DND-41 (cell line): ENCODE measurements around the gene MYO1H.

Experiments
- CTCF ChIP-seq: IDR thresholded peaks from 2 replicates; pipeline ENCODE4 v1.5.1; 2012; ENCODE audit warnings: borderline replicate concordance, low read length, moderate library complexity, mild to moderate bottlenecking; ENCODE audit not compliant: poor library complexity, severe bottlenecking; ENCODE audit errors: extremely low read depth
- EZH2 ChIP-seq: IDR thresholded peaks from 3 replicates; pipeline ENCODE4 v1.6.1; 2012; ENCODE audit warnings: borderline replicate concordance, low read depth, mild to moderate bottlenecking, moderate library complexity, low read length, inconsistent platforms; ENCODE audit not compliant: severe bottlenecking

- no peak for TF ChIP-seq CTCF
- no peak for TF ChIP-seq EZH2
These were observed 91.5 kb downstream of the MYO1H start for GRCh38 chr12:109439181-109439580.
